ENCODE results near the gene C2orf68. TPM values are rescaled to one million over a fixed set of nuclear protein-coding genes. Genes with fewer than 3 reads are reported as not detected.

C2orf68 gene
- total and polyA plus RNA-seq, 2 of the 8 experiments (the other 6 are each of a cell fraction or from before 2014, with no cell fraction given) = 46.3 to 49.4 TPM

DNA sequence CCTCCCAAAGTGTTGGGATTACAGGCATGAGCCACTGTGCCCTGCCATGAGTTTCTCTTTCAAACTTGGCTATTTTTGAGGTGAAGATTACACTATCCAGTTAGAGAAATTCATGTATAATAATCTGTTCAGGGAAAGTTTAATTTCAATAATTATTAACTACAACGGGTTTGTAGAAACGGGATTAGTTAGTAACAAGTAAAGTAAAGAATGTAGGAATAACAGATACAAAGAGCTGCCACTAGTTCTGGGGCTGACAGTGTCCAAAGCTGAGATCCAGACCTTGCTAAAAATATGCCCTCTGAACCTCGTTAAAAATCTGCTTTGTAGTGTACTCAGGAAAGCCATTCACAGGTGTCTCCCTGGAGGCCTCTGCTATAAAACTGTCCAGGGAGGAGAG lies 39.2 kb upstream of the C2orf68 start:
- H3K36me3 ChIP-seq (ENCODE audit: control insufficient read depth in 2 of 4, insufficient read depth in 4 of 4, low read length in 3 of 4) = peaks cover 22 to 67% (median 45%) of the 10 kb centered on the region in 4 experiments

More for the DNA sequence above, 39.2 kb upstream of the C2orf68 start:
- H4K5ac ChIP-seq (ENCODE audit: insufficient read length, low read depth, low read length) = no peak overlapping the region
- no peak overlapping the region for H2BK120ac ChIP-seq (replicated peaks; ENCODE audit: low read depth, low read length)
- no peak overlapping the region for H3K27ac ChIP-seq (ENCODE audit: low read depth, low read length)
- no peak overlapping the region for H2AFZ ChIP-seq (ENCODE audit: low read length)
- no peak overlapping the region for H2BK20ac ChIP-seq (ENCODE audit: low read length)
- no peak overlapping the region for H4K91ac ChIP-seq (replicated peaks; ENCODE audit: insufficient read length, low read length)
- H3K4me3 ChIP-seq (ENCODE audit: extremely low read depth in 1 of 4, insufficient read depth in 2 of 4, low read depth in 3 of 4, low read length in 4 of 4) = no peak overlapping the region
- 100% methylated on average over 3 of the region's 3 CpGs; no CpG with 5 or more reads in 1 of the 2 experiments for WGBS, 2 experiments (ENCODE audit: extremely low coverage in 1 of 2, insufficient coverage in 1 of 2, insufficient read length in 1 of 2, insufficient replicate concordance in 2 of 2, low coverage in 1 of 2, low lambda C conversion rate in 2 of 2, missing lambda C conversion rate in 1 of 2)
- H2BK15ac ChIP-seq (ENCODE audit: low read length) = no peak overlapping the region
- H3K9ac ChIP-seq (replicated peaks in 1 of 4; ENCODE audit: extremely low read depth in 1 of 4, low read depth in 3 of 4, low read length in 3 of 4) = no peak overlapping the region
- CTCF ChIA-PET (ENCODE audit: partially characterized antibody) = interaction anchor here (0.8 to 8.4 kb wide), 6 partner anchors 9 to 55 kb away, joined by 3 to 69 read pairs (median 6); no protein-coding TSS in a partner anchor
- no peak overlapping the region for H2AK5ac ChIP-seq (ENCODE audit: low read depth, low read length)
- DNase-seq (ENCODE audit: low read depth in 1 of 2, low spot score in 2 of 2) = no peak
- TF ChIP-seq GABPA (IDR thresholded peaks at IDR 0.05; ENCODE audit: borderline replicate concordance, insufficient read depth, low read length) = no peak
- TF ChIP-seq CREB1 (IDR thresholded peaks at IDR 0.05) = no peak
- no peak for FAIRE-seq
- no peaks in the 10 kb centered on the region for H3K27me3 ChIP-seq (replicated peaks in 1 of 4; ENCODE audit: control insufficient read depth in 3 of 4, extremely low read depth in 1 of 4, insufficient read depth in 3 of 4, low read length in 3 of 4)
- no peak overlapping the region for H3K4ac ChIP-seq (replicated peaks; ENCODE audit: insufficient read length, low read depth, low read length)
- no peaks in the 10 kb centered on the region for H3K79me1 ChIP-seq (ENCODE audit: low read depth, low read length)
- H2BK5ac ChIP-seq (ENCODE audit: low read depth, low read length) = no peak overlapping the region
- H2BK12ac ChIP-seq (ENCODE audit: low read depth, low read length) = no peak overlapping the region
- H3K4me2 ChIP-seq (ENCODE audit: insufficient read depth in 1 of 2, low read depth in 2 of 2, low read length in 2 of 2) = no peak overlapping the region
- 0 out of 2 replicates have a peak, but pooled peaks cover 2% of the 10 kb centered on the region for H3K23me2 ChIP-seq (ENCODE audit: low read depth, low read length)
- no peak overlapping the region for H4K8ac ChIP-seq (ENCODE audit: extremely low read depth, insufficient read depth, low read length)
- H3K23ac ChIP-seq (ENCODE audit: insufficient read length) = no peak overlapping the region
- 0 out of 7 replicates have a peak, but pooled peaks cover 0 to 3% (median 0%) of the 10 kb centered on the region in 4 experiments for H3K4me1 ChIP-seq (replicated peaks in 1 of 4; ENCODE audit: control insufficient read depth in 3 of 4, insufficient read depth in 4 of 4, low read length in 3 of 4)
- POLR2A ChIA-PET (ENCODE audit: partially characterized antibody) = interaction anchor here (1.8 to 2.0 kb wide), 2 partner anchors 10 to 14 kb away, joined by 3 to 7 read pairs; no protein-coding TSS in a partner anchor
- no peaks in the 10 kb centered on the region for H3K79me2 ChIP-seq (ENCODE audit: control insufficient read depth in 1 of 2, insufficient read depth in 2 of 2, low read length in 2 of 2)
- H4K20me1 ChIP-seq (replicated peaks in 1 of 2; ENCODE audit: control insufficient read depth in 1 of 2, insufficient read depth in 2 of 2, low read length in 2 of 2) = peaks cover 0 to 2% of the 10 kb centered on the region in 2 experiments
- H3K18ac ChIP-seq (ENCODE audit: extremely low read depth, low read length) = no peak overlapping the region
- H3K14ac ChIP-seq (ENCODE audit: insufficient read length) = no peak overlapping the region
- H3K56ac ChIP-seq (replicated peaks; ENCODE audit: insufficient read length, low read depth, low read length) = no peak overlapping the region
- H3K9me3 ChIP-seq (ENCODE audit: insufficient read depth in 2 of 2, low read depth in 1 of 2, low read length in 1 of 2) = no peaks in the 10 kb centered on the region
